ENCODE results near the gene VAT1L.

Gene VAT1L

GRCh38 chr16:77834635-77835540 is 46.5 kb downstream of the VAT1L start:
- no peak for DNase-seq

DNA sequence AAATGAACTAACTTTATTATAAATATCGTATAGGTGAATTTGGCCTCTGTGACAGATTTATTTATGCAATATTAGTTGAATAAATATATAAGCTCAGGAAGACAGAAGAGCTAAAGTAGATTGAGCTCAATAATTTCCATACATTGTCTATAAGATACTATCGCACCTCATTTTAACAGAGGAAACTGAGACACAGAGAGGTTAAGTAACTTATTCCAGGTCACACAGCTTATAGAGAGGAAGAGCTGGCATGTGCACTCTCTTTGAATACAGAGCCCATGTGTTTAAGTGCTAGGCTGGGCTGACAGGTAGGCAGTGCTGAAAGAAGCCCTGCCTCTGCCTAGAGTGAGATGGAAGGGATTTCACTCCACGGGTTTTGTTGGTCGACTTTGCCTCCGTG is 48.4 kb downstream of the VAT1L start:
- DNase-seq, result no peak

- DNase-seq, result no peak
Observed at GRCh38 chr16:77838597-77839255, 50.4 kb downstream of the VAT1L start.

- DNase-seq, result no peak
Observed at GRCh38 chr16:77840093-77840492, 51.7 kb downstream of the VAT1L start.

DNA sequence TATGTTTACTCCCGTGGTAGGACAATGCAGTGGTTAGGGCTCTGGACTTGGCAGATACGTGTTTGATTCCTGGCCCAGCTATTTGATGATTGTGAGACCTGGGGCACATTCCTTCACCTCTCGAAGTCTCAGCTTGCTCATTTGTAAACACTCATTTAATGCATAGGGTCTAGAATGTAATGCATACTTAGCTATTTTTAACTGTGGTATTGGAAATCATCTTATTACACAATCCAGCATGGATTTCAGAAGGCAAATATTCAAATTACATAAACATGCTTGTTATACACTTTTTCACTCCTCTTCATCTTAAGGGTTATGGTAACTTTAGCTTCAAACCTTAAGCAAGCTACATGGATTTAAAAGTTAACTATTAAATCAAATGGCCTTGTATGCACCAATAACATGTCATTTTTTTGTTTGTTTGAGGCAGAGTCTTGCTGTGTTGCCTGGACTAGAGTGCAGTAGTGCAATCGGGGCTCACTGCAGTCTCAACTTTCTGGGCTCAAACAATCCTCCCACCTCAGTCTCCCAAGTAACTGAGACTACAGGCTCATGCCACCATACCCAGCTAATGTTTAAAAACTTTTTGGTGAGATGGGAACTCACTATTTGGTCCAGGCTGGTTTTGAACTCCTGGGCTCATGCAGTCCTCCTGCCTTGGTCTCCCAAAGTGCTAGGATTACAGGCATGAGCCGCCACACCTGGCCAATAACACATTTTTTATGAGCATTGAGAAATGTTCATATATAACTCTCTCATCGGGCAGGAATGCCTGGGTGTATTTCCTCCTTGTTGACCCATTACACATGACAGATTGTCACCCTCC is 52.5 kb downstream of the VAT1L start:
- no peak for DNase-seq

GRCh38 chr16:77841502-77841763 is 53.1 kb downstream of the VAT1L start:
- no peak for DNase-seq

- DNase-seq, result no peak
Observed at GRCh38 chr16:77842468-77842867, 54.1 kb downstream of the VAT1L start.

GRCh38 chr16:77843405-77843804 is 55.0 kb downstream of the VAT1L start:
- no peak for DNase-seq

- DNase-seq, result no peak
Observed at GRCh38 chr16:77844801-77845200, 56.4 kb downstream of the VAT1L start.

DNA sequence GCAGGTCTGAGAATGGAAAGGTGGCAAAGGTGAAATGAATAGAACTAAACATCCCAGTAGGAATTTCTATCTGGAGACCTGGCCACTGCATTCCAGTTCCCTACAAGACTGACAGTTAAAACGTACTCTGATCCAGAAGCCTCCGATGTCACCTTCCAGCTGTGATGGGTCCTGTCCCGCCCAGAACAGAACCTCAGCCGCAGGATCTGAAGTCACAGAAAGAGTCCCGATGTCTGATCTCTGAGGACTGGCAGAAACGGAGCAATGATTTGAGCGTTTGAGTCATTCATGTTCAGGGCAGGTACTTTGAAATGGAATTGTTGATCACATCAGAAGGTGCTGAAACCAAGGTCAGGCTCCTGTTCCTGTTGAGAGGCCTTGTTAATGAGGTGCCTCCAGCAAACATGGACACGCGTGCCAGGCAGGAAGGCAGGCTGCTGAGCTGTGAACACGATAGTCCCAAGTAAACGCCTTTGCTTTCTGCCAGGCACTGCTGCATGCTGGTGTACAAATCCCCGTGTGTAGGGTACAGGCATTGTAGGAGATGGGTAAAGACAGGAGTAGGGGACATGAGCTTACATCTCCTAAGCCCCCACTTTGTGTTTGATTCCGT is 61.4 kb downstream of the VAT1L start:
- DNase-seq, result no peak

GRCh38 chr16:77850636-77851333 is 62.4 kb downstream of the VAT1L start:
- no peak for DNase-seq

GRCh38 chr16:77853161-77853560 is 64.8 kb downstream of the VAT1L start:
- DNase-seq, result no peak

GRCh38 chr16:77856438-77857160 is 68.2 kb downstream of the VAT1L start:
- DNase-seq, result no peak

DNA sequence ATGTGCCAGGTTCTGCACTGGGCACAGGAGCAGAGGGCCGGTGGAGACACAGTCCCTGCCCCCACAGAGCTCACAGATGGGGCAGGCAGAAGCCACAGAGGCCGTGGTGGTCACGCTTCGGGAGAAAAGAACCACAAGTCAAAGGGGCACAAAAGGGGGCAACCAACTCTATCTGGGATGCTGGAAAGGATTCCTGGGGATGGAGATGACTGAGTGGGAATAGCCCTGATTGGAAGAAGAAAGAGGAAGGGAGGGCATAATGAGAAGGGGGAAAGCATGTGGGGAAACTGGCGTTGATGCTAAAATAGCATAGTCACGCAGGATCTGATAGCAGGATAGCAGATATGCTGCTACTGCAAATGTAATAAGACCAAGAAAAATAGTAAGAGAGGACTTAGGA is 69.7 kb downstream of the VAT1L start:
- no peak for DNase-seq

DNA sequence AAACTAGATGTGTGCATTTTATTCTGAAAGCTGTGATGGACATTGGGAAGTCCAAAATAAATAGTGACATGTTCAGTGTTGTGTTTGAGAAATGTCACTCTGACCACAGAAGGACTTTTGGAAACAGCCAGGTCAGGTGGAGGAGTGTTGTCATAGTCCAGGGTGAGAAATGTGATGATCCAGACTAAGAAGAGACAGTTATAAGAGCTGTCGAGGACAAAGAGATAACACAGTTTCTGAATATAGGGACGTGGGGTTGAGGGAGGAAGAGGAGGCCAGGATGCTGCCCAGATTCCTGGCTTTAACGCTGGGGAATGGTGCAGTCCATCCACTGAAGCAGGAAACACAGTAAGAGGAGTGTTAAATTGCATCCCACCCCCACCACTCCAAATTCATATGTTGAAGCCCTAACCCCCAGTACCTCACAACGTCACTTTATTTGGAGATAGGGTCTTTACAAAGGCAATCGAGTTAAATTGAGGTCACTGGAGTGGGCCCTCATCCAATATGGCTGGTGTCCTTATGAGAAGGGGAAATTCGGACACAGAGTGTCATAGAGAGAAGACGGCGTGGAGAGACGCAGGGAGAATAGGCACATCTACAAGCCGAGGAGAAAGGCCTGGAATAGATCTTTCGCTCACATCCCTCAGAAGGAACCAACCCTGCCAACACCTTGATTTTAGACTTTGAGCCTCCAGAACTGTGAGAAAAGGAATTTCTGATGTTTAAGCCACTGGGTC is 71.3 kb downstream of the VAT1L start:
- no peak for DNase-seq

DNA sequence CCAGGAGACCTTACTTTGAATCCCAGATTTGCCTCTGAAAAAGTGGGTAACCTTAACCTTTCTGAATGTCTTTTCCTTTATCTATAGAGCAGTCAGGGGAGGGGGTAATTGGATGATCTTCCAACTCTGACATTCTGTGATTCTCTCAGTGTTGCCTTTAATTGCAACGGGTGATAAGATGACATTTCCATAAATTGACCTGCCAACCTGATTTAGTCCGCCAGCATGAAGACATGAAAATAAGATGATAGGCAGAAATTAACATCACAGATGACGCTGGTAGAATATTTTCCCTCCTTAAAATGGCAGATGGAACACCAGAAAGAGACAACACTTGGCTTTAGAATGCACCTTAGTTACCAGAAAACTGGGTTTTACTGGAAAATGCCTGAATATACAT is 72.6 kb downstream of the VAT1L start:
- DNase-seq, result no peak

DNA sequence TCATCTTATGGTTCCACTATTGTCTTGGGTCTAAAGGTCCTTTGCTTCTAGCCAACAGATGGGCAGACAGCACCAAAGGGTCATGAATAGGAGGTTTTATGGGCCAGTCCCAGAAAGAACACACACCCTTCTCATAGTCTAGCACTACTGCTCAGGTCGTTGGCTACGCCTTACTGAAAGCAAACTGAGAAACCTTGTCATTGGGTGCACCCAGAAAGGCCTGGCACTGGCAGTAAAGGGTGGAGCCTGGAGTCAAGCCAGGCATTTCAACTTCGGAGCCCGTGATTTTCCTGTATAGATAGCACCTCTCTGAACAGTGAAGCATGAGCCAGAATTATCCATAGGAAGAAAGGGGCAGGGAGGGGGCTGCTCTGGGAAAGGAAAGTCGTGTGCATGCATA is 74.9 kb downstream of the VAT1L start:
- no peak for DNase-seq

GRCh38 chr16:77866752-77867151 is 78.4 kb downstream of the VAT1L start:
- DNase-seq, result no peak

- no peak for DNase-seq
Observed at GRCh38 chr16:77868052-77868451, 79.7 kb downstream of the VAT1L start.

DNA sequence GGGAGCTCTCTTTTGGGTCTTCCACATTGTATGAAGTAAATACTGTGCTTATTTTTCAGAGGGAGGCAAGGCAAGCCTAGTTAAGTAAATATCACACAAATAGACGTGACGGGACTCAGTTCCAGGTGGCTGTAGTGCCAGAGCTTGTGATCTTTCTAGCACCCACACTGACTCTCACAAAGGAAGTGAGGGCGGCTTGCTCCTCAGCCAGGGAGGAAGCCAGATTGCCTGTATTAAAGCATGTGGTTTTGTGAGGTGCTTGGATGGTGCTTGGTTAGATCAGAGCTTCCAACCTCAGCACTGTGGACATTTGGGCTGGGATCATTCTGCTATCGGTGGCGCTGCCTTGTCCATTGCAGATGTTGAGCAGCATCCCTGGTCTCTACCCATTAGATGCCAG is 80.1 kb downstream of the VAT1L start:
- DNase-seq, result no peak
